Measurements from ENCODE around the gene TUNAR. TPM values are rescaled to one million over a fixed set of nuclear protein-coding genes. Genes with fewer than 3 reads are reported as not detected.

Gene TUNAR
- total RNA-seq, 6 donors from 2014 or later = 0.10 TPM; not detected in 5

DNA sequence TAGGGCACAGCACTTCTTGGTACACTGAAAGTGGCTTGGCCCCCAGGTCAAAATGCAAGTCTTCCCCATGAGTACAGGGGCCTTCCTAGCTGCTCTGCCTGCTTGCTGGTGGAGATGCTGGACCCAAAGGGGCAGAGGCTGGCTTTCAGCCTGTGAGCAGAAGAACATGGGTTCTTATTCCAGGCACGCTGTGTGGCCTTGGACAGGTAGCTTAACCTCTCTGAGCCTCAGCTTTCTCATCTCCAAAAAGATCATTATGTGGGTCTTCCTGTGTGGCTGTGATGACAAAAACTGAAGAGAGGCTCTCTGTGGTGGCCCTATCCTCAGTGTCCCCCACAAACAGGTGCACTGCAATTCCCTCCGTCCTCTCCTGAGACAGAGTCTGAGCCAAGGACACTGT, 45.6 kb upstream of the TUNAR start:
- no peak for ATAC-seq (ENCODE audit: low FRiP score in 2 of 2)
- no peak for DNase-seq
- H3K4me1 ChIP-seq = no peaks in the 10 kb centered on the region
- H3K9me3 ChIP-seq = peaks cover 0 to 5% (median 0%) of the 10 kb centered on the region in 4 donors
- no peaks in the 10 kb centered on the region for H3K36me3 ChIP-seq
- H3K27ac ChIP-seq = no peak overlapping the region
- 96 to 97% methylated on average over 2 of the region's 2 CpGs for WGBS, 2 donors
- no peaks in the 10 kb centered on the region for H3K27me3 ChIP-seq
- no peak overlapping the region for H3K4me3 ChIP-seq
- TF ChIP-seq POLR2AphosphoS5 (IDR thresholded peaks at IDR 0.05) (no peak), POLR2A (IDR thresholded peaks at IDR 0.05) (no peak), EP300 (IDR thresholded peaks at IDR 0.05) (no peak)

- no peak for ATAC-seq (ENCODE audit: low FRiP score in 2 of 2)
- Histone ChIP-seq H3K4me3 (no peak overlapping the region), H3K36me3 (no peaks in the 10 kb centered on the region), H3K9me3 (peaks cover 0 to 5% (median 0%) of the 10 kb centered on the region in 4 donors), H3K4me1 (no peaks in the 10 kb centered on the region), H3K27me3 (no peaks in the 10 kb centered on the region), H3K27ac (no peak overlapping the region)
- 36 to 45% methylated on average over 5 of the region's 5 CpGs for WGBS, 2 donors
- DNase-seq = no peak
- TF ChIP-seq EP300 (IDR thresholded peaks at IDR 0.05) (no peak), POLR2AphosphoS5 (IDR thresholded peaks at IDR 0.05) (no peak), POLR2A (IDR thresholded peaks at IDR 0.05) (no peak)
- TF ChIP-seq, protein P1, sequence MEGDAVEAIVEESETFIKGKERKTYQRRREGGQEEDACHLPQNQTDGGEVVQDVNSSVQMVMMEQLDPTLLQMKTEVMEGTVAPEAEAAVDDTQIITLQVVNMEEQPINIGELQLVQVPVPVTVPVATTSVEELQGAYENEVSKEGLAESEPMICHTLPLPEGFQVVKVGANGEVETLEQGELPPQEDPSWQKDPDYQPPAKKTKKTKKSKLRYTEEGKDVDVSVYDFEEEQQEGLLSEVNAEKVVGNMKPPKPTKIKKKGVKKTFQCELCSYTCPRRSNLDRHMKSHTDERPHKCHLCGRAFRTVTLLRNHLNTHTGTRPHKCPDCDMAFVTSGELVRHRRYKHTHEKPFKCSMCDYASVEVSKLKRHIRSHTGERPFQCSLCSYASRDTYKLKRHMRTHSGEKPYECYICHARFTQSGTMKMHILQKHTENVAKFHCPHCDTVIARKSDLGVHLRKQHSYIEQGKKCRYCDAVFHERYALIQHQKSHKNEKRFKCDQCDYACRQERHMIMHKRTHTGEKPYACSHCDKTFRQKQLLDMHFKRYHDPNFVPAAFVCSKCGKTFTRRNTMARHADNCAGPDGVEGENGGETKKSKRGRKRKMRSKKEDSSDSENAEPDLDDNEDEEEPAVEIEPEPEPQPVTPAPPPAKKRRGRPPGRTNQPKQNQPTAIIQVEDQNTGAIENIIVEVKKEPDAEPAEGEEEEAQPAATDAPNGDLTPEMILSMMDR (IDR thresholded peaks at IDR 0.05) = no peak
Measured at GRCh38 chr14:95831468-95831867, 45.2 kb upstream of the TUNAR start.

GRCh38 chr14:95832012-95832411, 44.6 kb upstream of the TUNAR start:
- Histone ChIP-seq H3K27me3 (no peaks in the 10 kb centered on the region), H3K27ac (no peak overlapping the region), H3K9me3 (peaks cover 0 to 5% (median 0%) of the 10 kb centered on the region in 4 donors), H3K4me3 (no peak overlapping the region), H3K36me3 (no peaks in the 10 kb centered on the region), H3K4me1 (no peaks in the 10 kb centered on the region)
- TF ChIP-seq POLR2AphosphoS5 (IDR thresholded peaks at IDR 0.05) (no peak), EP300 (IDR thresholded peaks at IDR 0.05) (no peak), POLR2A (IDR thresholded peaks at IDR 0.05) (no peak)
- TF ChIP-seq, protein P1 (IDR thresholded peaks at IDR 0.05) = no peak
- ATAC-seq (ENCODE audit: low FRiP score in 2 of 2) (no peak), DNase-seq (no peak)
- 19 to 24% methylated on average over 7 to 8 of the region's 8 CpGs for WGBS, 2 donors

- H3K9me3 ChIP-seq = peaks cover 0 to 5% (median 0%) of the 10 kb centered on the region in 4 donors
- ATAC-seq (ENCODE audit: low FRiP score in 2 of 2) = no peak
- H3K4me3 ChIP-seq = no peak overlapping the region
- H3K27ac ChIP-seq = no peak overlapping the region
- no peaks in the 10 kb centered on the region for H3K4me1 ChIP-seq
- DNase-seq = no peak
- TF ChIP-seq, protein P1 (IDR thresholded peaks at IDR 0.05) = no peak
- TF ChIP-seq EP300 (IDR thresholded peaks at IDR 0.05) (no peak), POLR2AphosphoS5 (IDR thresholded peaks at IDR 0.05) (no peak), POLR2A (IDR thresholded peaks at IDR 0.05) (no peak)
- H3K36me3 ChIP-seq = no peaks in the 10 kb centered on the region
- 44 to 64% methylated on average over 3 of the region's 3 CpGs for WGBS, 2 donors
- no peaks in the 10 kb centered on the region for H3K27me3 ChIP-seq
Measured at GRCh38 chr14:95833429-95833828, 43.2 kb upstream of the TUNAR start.

DNA sequence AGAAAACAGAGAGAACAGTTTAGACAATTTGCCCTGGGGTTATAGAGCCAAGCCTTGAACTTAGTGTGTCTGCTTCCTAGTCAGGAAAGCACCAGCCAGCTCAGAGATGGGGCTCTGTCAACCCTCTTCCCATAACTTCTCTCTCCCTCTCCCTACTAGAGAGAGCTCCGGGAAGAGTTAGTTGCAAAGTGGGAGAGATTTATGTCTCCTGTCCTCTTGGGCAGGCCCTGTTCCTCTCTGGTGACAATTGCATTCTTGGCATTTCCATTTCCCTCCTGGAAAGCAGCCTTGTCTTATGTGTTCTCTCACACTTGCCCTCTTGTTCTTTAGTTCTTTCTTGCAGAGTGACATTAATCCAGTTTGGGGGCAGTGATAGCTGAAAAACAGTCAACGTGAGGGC, 42.1 kb upstream of the TUNAR start:
- H3K27me3 ChIP-seq = no peaks in the 10 kb centered on the region
- H3K9me3 ChIP-seq = no peaks in the 10 kb centered on the region
- H3K4me1 ChIP-seq = no peaks in the 10 kb centered on the region
- WGBS, 2 donors = 38 to 47% methylated on average over 2 of the region's 2 CpGs
- H3K4me3 ChIP-seq = no peak overlapping the region
- DNase-seq = no peak
- no peaks in the 10 kb centered on the region for H3K36me3 ChIP-seq
- H3K27ac ChIP-seq = no peak overlapping the region
- ATAC-seq (ENCODE audit: low FRiP score in 2 of 2) = no peak
- TF ChIP-seq, protein P1 (IDR thresholded peaks at IDR 0.05) = no peak
- TF ChIP-seq EP300 (IDR thresholded peaks at IDR 0.05) (no peak), POLR2AphosphoS5 (IDR thresholded peaks at IDR 0.05) (no peak), POLR2A (IDR thresholded peaks at IDR 0.05) (no peak)

Data from upper lobe of left lung (tissue), 6 donors.